BLaER1 (cell line): ENCODE data around the gene CST11.

Experiments used
- H3K27ac ChIP-seq: shearing (Covaris generic); formaldehyde crosslinking; 2 replicates; pipeline ENCODE4 v1.8.1; 2022
- H3K27me3 ChIP-seq: shearing (Covaris generic); formaldehyde crosslinking; 2 replicates; pipeline ENCODE4 v1.8.1; 2022
- H3K36me3 ChIP-seq: shearing (Covaris generic); formaldehyde crosslinking; 2 replicates; pipeline ENCODE4 v1.8.1; 2022
- H3K4me1 ChIP-seq: shearing (Covaris generic); formaldehyde crosslinking; 2 replicates; pipeline ENCODE4 v1.8.1; 2022
- H3K4me2 ChIP-seq: shearing (Covaris generic); formaldehyde crosslinking; 2 replicates; pipeline ENCODE4 v1.8.1; 2022
- H3K4me3 ChIP-seq: shearing (Covaris generic); formaldehyde crosslinking; 2 replicates; pipeline ENCODE4 v1.8.1; 2022
- H3K9ac ChIP-seq: shearing (Covaris generic); formaldehyde crosslinking; 2 replicates; pipeline ENCODE4 v1.8.1; 2022
- H3K9me3 ChIP-seq: shearing (Covaris generic); formaldehyde crosslinking; 2 replicates; pipeline ENCODE4 v1.8.1; 2022
- H4K20me1 ChIP-seq: shearing (Covaris generic); formaldehyde crosslinking; 2 replicates; pipeline ENCODE4 v1.8.1; 2022
- Cebpa-rat ChIP-seq: shearing (Covaris generic); IDR thresholded peaks from 2 replicates; pipeline ENCODE4 v1.8.1; 2022

Gene CST11

GRCh38 chr20:23425129-23425528 lies 27.5 kb downstream of the CST11 start:
- no peaks in the 10 kb centered on the region for H3K27me3 ChIP-seq
- no peaks in the 10 kb centered on the region for H3K9me3 ChIP-seq
- TF ChIP-seq Cebpa-rat, result no peak
- H3K4me1 ChIP-seq, result peaks cover 19% of the 10 kb centered on the region
- no peak overlapping the region for H3K9ac ChIP-seq
- H4K20me1 ChIP-seq, result peaks cover 2% of the 10 kb centered on the region
- H3K27ac ChIP-seq, result peak overlapping the region; percentile 16; the same call in 1 of the 2 replicates
- H3K4me2 ChIP-seq, result peak overlapping the region; percentile 74
- no peaks in the 10 kb centered on the region for H3K36me3 ChIP-seq
- H3K4me3 ChIP-seq, result no peak overlapping the region

GRCh38 chr20:23420943-23421931 lies 31.4 kb downstream of the CST11 start, which contains the start of gene NAPB:
TSS of gene NAPB (minus strand) at chr20:23421488. CDS start at chr20:23421402, 86 bp downstream.
- H3K27me3 ChIP-seq, result no peaks in the 10 kb centered on the region
- H3K27ac ChIP-seq, result peak within 1 kb of the TSS; percentile 93
- TF ChIP-seq Cebpa-rat, result no peak
- H3K9ac ChIP-seq, result peak within 1 kb of the TSS; percentile 94
- H3K4me1 ChIP-seq, result peaks cover 46% of the 10 kb centered on the region
- no peaks in the 10 kb centered on the region for H3K9me3 ChIP-seq
- H3K4me3 ChIP-seq, result peak within 1 kb of the TSS; percentile 98
- H4K20me1 ChIP-seq, result peaks cover 40% of the 10 kb centered on the region
- H3K4me2 ChIP-seq, result peak within 1 kb of the TSS; percentile 93
- no peaks in the 10 kb centered on the region for H3K36me3 ChIP-seq

GRCh38 chr20:23419995-23420901 lies 32.4 kb downstream of the CST11 start:
- Histone ChIP-seq H3K4me1 (peaks cover 43% of the 10 kb centered on the region), H3K27ac (peak overlapping the region; percentile 93)

GRCh38 chr20:23419657-23419994 lies 33.0 kb downstream of the CST11 start:
- Histone ChIP-seq H3K4me2 (peak overlapping the region; percentile 93), H3K9ac (peak overlapping the region; percentile 94), H3K27me3 (no peaks in the 10 kb centered on the region), H3K4me3 (peak overlapping the region; percentile 98), H3K4me1 (peaks cover 36% of the 10 kb centered on the region), H3K27ac (peak overlapping the region; percentile 93; the same call in 1 of the 2 replicates), H3K9me3 (no peaks in the 10 kb centered on the region), H3K36me3 (0 out of 2 replicates have a peak, but pooled peaks cover 5% of the 10 kb centered on the region), H4K20me1 (peaks cover 52% of the 10 kb centered on the region)
- no peak for TF ChIP-seq Cebpa-rat

More at GRCh38 chr20:23419995-23420901, 32.4 kb downstream of the CST11 start:
- Histone ChIP-seq H4K20me1 (peaks cover 50% of the 10 kb centered on the region), H3K27me3 (no peaks in the 10 kb centered on the region), H3K4me2 (peak overlapping the region; percentile 93), H3K4me3 (peak overlapping the region; percentile 98), H3K9ac (peak overlapping the region; percentile 94), H3K9me3 (no peaks in the 10 kb centered on the region), H3K36me3 (0 out of 2 replicates have a peak, but pooled peaks cover 5% of the 10 kb centered on the region)
- no peak for TF ChIP-seq Cebpa-rat

- H3K4me1 ChIP-seq, result peaks cover 33% of the 10 kb centered on the region
- no peaks in the 10 kb centered on the region for H3K27me3 ChIP-seq
- no peak overlapping the region for H3K9ac ChIP-seq
- no peaks in the 10 kb centered on the region for H3K9me3 ChIP-seq
- no peak overlapping the region for H3K4me3 ChIP-seq
- H4K20me1 ChIP-seq, result peaks cover 70% of the 10 kb centered on the region
- H3K27ac ChIP-seq, result no peak overlapping the region
- TF ChIP-seq Cebpa-rat, result no peak
- 0 out of 2 replicates have a peak, but pooled peaks cover 5% of the 10 kb centered on the region for H3K36me3 ChIP-seq
- no peak overlapping the region for H3K4me2 ChIP-seq
These were observed 34.8 kb downstream of the CST11 start for GRCh38 chr20:23417861-23418260.

- H3K9ac ChIP-seq, result no peak overlapping the region
- peaks cover 27% of the 10 kb centered on the region for H3K4me1 ChIP-seq
- H3K36me3 ChIP-seq, result 0 out of 2 replicates have a peak, but pooled peaks cover 5% of the 10 kb centered on the region
- no peak overlapping the region for H3K4me2 ChIP-seq
- H3K4me3 ChIP-seq, result no peak overlapping the region
- no peaks in the 10 kb centered on the region for H3K9me3 ChIP-seq
- H4K20me1 ChIP-seq, result peaks cover 88% of the 10 kb centered on the region
- no peak for TF ChIP-seq Cebpa-rat
- no peaks in the 10 kb centered on the region for H3K27me3 ChIP-seq
- H3K27ac ChIP-seq, result no peak overlapping the region
These were observed 36.6 kb downstream of the CST11 start for GRCh38 chr20:23415959-23416583.

- 0 out of 2 replicates have a peak, but pooled peaks cover 5% of the 10 kb centered on the region for H3K36me3 ChIP-seq
- H3K4me1 ChIP-seq, result peaks cover 27% of the 10 kb centered on the region
- H3K9ac ChIP-seq, result no peak overlapping the region
- H3K4me3 ChIP-seq, result no peak overlapping the region
- H4K20me1 ChIP-seq, result peaks cover 93% of the 10 kb centered on the region
- no peaks in the 10 kb centered on the region for H3K9me3 ChIP-seq
- no peak for TF ChIP-seq Cebpa-rat
- no peaks in the 10 kb centered on the region for H3K27me3 ChIP-seq
- no peak overlapping the region for H3K27ac ChIP-seq
- no peak overlapping the region for H3K4me2 ChIP-seq
These were observed 37.1 kb downstream of the CST11 start for GRCh38 chr20:23415555-23415954.

- Histone ChIP-seq H3K4me2 (no peak overlapping the region), H3K9ac (no peak overlapping the region), H3K4me3 (no peak overlapping the region), H3K4me1 (peaks cover 22% of the 10 kb centered on the region), H3K9me3 (no peaks in the 10 kb centered on the region), H3K36me3 (0 out of 2 replicates have a peak, but pooled peaks cover 5% of the 10 kb centered on the region), H4K20me1 (peaks cover 95% of the 10 kb centered on the region), H3K27ac (no peak overlapping the region), H3K27me3 (no peaks in the 10 kb centered on the region)
- TF ChIP-seq Cebpa-rat, result no peak
These were observed 38.0 kb downstream of the CST11 start for GRCh38 chr20:23414526-23415188.
